Non-pigmented ciliary epithelial cell (primary cell): ENCODE results near the gene UTS2.

Experiments
- DNase-seq: peaks from one replicate; pipeline ENCODE4 v3.0.0-alpha.2; 2010; ENCODE audit warnings: low read depth

Gene UTS2, protein sequence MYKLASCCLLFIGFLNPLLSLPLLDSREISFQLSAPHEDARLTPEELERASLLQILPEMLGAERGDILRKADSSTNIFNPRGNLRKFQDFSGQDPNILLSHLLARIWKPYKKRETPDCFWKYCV

DNA sequence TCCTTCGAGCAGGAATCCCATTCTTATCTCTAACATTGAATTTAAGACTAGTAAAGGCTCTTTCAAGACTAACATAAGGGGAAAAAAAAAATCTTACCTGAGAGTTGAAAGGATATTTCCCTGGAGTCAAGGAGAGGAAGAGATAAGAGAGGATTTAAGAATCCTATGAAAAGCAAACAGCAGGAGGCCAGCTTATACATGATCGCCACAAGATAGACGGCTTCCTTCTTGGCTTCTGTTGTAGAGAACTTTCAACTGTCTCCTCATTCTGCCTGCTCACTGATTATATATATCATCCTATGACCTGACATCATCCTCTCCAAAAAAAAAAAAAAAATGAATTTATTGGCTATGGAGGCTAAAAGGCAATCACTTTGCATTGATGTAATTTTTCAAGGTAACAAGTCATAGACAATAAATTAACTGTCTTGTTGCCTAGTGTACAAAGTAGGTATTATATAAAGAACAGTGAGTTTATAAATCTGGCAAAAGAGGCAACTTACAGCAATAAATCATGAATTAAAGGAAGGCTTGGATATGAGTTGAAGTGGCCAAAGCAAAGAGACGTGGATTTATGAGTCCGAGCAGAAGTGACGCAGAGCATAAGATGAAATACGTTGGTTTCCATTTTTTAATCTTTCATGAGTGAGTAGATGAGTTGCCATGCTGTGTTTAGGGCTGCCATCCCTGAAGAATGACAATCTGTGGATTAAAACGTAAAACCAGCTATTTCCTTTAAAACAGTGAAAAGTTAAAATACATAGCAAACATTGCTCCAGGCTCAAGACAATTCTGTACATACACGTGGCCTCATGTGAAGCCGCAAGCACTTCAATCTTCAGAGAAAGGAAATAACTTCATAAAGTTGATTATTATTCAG is at the start of gene UTS2:
TSS of gene UTS2 (minus strand) at position 262 of the 880 bp plus-strand sequence. CDS start at position 200, 62 bp downstream.
- no peak for DNase-seq

DNA sequence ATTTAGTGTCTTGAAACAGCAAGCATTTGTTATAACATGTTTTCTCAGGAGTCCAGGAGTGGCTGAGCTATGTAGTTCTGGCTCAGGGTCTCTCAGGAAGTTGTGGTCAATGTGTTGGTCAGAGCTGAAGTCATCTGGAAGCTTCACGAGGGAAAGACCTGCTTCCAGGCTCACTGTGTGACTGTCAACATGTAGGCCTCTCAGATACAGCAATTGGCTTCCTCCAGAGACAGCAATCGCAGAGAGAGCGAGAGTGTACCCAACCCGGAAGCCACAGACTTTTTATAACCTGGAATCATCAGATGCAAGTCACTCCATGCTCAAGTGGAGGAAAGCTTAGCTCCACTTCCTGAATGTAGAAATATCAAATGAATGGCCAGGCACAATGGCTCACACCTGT is 46.9 kb upstream of the UTS2 start:
- DNase-seq: no peak

DNA sequence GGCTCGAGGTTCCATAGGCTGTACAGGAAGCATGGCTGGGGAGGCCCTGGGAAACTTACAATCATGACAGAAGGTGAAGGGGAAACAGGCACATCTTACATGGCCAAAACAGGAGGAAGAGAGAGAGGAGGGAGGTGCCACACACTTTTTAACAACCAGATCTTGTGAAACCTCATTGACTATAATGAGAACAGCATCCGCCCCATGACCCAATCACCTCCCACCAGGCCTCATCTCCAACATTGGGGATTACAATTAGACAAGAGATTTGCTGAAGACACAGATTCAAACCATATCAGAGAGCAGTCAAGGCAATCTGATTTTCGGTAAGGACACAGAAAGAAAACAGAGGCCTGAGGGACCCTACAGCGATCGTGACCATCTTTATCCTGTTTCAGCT is 46.1 kb upstream of the UTS2 start:
- DNase-seq: no peak

DNA sequence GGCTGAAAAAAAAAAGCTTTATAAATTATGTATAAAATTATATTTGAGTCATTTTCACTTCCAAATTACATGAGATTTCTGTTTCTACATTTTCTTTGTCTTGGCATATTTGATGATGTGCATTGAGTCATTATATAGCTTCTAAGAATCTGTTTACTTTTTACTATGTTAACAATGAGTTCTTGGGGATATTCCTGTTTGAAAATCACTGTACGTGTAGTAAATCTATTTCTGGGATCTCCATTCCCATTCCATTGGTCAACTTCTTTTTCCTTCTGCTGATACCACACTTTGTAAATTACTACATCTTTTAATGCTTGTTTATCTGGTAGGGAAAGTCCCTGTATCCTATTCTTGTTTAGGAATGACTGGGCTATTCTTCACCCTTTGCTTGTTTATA is 44.1 kb upstream of the UTS2 start:
- no peak for DNase-seq

DNA sequence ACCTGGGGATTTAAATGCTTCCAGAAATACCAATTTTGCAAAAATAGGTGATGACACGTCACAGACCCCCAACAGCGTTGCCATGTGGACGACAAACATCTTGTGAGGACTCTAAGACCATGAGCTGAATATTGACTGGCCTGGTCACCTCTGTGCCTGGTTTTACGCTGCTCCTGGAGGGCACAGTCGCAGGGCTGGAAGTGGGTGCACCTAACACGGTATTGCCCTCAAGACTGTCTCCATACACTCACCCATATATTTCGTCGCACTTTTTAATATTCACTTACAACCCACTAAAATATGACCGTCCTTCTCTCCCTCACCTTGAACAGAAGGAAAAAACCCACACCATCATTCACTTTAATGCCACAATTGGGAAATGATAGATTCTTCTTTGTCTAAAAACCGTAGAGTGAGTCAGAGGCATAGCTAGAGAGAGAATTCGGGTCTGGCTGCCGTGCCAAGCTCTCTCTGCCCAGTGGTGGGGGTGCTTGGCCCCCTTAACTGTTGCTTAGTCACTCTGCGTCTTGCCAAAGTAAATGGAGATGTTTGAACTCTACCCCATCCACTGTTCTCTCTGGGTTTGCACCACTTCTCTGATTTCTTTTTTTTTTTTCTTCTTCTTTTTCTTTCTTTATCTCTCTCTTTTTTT is 40.8 kb upstream of the UTS2 start:
- DNase-seq: no peak

DNA sequence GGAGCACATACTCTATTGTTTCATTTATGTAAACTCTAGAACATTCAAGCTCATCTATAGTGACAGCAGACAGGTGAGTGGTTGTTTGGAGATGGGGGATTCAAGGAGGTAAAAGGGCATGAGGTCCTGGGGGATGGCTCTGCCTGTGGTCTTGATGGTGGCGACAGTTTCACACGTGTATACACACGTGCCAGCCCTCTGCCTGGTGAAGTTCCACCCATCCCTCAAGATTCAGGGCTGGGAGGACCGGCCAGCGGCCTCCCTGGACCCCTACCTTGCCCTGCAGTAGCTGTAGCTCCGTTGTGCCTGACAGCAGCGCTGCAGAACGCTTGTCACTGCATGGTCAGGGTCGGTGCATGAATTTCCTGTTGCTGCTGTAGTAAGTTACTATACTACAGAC is 38.9 kb upstream of the UTS2 start:
- DNase-seq: no peak

DNA sequence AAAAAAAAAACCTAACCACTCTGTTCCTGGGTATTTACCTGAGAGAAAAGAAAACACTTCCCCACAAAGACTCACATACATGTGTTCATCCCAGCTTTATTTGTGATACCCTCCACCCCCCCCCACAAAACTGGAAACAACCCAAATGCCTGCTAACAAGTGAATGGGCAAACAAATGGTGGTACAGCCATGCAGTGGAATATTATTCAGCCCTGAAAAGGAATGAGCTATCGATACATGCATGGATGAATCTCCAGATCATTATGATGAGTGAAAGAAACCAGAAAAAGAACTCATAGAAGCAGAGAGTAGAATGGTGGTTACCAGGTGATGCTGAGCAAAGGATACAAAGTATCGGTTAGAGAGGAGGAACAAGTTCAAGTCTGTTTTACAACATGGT is 38.0 kb upstream of the UTS2 start:
- DNase-seq: no peak

DNA sequence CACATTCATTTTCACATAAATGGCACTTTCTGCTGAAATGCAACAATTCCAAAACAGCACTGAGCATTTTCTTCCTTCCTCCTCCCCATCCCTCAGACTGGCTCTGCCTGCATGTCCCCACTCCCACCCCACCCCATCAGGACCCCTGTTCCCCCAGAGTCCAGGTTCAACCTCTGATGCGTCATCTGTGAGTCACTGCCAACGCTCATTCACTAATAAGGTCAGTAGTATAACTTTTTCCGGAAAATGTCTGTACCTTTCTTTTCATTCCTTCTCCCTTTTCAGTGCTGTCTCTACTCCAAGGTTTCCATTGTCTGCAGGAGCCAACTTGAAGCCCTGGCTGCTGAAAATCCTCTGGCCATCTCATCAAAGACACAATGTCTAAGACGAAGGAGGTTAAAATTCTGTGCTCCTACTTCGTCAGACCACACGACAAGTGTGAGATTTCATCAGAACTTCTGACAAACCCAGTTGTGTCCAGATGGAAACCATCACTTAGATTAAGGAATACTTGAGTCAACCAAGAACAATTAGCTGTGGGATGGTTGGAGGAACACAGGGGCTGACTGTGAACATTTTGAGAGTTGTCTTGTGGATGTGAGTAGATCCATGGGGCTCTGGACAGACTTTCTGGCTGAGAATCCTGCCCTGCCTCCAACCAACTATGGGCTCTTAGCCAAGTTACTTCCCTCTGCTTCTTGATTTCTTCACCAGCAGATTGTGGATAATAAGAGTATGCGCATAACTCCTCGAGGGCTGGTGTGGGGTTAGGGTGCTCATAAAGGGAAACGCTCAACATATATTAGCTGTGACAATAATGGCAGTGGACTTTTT is 35.6 kb upstream of the UTS2 start:
- DNase-seq: no peak

DNA sequence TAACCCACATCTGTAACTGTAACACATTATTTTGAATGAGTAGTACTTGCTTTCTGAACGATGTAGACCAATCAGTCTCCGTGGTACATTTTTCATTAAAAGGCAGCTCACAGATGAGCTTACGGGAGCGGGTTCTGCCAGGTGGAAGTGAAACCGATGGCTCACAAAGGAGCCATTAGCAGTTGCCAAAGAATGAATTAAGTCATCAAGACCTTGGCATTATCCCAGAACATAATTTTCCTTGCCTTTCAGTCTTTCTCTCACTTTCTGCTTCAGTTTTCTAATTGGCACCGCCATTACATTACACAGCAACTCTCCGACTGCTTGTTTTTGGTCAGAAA is 33.5 kb upstream of the UTS2 start:
- no peak for DNase-seq

DNA sequence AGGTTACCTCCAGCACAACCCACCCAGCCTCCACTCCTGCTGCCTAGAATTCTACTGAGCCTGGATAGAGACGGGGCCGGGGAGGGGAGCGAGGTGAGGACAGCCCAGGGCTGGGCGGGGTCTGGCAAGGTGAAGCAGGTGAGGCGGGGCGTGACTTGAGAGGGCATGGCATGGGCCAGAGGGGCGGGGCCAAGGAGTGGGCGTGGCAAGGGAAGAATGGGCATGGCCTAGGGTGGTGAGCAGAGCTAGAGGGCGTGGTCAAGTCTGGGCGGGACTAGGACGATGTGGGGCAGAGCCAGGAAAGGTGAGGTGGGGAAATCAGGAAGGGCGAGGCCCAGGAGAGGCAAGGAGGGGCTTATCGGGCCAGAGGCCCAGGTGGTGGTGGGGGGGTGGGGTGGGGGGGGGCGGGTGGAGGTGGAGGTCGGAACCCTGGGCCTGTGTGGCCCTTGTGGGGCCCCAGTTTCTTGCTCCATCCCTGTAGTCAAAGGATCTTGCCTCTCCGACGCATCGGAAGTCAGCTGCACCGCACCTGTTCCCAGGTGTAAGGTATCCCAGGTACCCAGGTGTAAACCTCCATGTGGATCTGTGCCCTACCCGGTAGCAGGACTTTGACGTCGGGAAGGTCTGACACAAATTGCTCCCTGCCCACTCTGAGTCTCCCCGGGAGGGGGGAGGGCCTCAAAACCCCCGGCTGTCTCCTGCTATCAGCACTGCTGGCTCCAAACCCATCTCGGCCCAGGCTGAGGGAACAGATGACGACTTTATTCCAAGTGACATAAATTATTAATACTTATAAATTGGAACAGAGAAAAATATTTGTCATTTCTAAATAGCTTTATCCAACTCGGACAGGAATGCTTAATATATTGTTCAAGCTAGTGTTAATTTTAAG is 32.9 kb upstream of the UTS2 start:
- no peak for DNase-seq

DNA sequence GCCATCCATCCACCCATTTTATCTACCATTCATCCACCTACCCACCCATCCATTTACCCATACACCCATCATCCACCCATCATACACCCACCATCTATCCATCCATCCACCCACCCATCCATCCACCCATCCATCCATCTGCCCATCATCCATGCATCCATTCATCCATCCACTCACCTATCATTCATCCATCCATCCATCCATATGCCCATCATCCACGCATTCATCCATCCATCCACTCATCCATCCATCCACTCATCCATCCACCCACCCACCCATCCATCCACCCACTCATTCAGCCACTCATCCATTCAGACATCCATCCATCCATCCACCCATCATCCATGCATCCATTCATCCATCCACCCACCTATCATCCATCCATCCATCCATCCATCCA is 31.9 kb upstream of the UTS2 start:
- no peak for DNase-seq

DNA sequence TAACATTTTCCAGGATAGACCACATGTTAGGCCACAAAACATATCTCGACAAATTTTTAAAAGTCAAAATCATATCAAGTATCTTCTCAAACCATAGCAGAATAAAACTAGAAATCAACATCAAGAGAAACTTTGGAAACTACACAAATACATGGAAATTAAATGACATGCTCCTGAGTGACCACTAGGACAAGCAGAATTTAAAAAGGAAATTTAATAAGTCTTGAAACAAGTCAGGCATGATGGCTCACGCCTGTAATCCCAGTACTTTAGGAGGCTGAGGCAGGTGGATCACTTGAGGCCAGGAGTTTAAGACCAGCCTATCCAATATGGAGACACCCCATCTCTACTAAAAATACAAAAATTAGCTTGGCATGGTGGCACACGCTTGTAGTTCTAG is 26.4 kb upstream of the UTS2 start:
- DNase-seq: no peak

DNA sequence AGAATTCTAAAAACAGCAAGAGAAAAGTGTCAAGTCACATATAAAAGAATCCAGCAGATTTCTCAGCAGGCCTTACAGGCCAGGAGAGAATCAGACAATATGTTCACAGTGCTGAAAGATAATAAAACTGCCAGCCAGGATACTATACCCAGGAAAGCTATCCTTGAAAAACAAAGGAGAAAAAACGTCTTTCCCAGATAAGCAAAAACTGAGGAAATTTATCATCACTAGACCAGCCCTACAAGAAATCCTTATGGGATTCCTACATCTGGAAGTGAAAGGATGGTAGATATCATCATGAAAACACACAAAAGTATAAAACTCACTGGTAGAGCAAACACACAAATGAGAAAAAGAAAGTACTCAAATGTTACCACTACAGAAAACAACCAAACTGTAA is 25.2 kb upstream of the UTS2 start:
- DNase-seq: no peak

DNA sequence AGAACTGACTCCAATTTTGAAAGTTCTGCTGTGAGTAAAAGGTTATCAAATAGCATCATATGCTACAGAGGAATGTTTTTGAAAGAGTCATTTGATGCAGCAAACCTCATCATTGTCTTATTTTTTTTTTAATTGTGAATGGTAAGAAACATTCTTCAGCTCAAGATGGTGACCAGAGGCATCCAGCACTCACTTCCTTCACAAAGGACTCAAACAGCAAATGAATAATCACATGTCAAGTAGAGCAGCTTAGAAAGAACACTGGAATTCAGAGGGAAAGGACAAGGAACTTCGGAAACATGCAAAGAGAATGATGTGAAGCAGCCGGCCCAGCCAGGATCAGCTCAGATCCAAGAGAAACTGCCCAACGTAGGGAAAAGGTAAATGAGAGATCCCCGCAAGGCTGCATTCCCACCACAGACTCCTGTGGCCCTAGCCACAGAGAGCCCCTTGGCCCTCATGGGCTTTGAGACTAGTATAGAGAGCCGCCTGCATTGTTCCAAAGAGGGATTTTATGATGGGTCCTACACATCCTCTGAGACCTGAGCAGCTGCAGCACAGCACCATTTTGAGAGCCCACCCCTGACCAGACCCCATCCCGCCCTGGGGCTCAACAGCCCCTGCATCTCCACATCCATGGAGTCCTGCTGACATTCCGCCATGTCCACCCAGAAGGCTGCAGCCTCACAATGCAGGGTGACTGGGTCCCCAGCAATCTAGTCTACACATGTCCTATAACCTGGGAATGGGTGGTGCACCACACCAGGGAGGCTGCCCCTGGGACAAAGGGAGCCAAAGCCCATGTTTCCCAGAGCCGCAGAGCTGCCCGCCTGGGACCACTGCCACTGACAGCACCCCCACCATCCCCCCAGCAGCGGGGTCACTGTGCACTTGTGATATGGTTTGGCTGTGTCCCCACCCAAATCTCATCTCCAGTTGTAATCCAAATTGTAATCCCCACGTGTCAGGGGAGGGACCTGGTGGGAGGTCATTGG is 21.2 kb upstream of the UTS2 start:
- DNase-seq: no peak

DNA sequence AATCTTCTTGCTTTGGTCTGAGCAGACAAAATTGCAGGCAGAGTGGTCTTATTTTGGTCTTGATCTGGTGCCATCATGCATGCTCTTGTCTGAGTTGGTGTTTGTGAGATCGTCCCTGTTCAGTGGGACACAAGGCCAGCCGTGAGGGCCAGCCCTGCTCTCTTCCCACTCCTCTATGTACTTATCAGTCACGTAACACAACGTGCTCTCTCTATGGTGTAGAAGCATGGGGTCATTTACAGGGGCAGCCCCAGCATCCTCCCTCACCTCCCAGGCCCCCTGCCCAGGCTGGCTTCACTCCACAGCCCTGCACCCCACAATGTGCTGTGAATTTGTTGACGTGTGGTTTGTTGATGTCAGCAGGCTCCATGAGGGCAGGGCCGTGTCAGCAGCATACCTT is 18.3 kb upstream of the UTS2 start:
- no peak for DNase-seq

DNA sequence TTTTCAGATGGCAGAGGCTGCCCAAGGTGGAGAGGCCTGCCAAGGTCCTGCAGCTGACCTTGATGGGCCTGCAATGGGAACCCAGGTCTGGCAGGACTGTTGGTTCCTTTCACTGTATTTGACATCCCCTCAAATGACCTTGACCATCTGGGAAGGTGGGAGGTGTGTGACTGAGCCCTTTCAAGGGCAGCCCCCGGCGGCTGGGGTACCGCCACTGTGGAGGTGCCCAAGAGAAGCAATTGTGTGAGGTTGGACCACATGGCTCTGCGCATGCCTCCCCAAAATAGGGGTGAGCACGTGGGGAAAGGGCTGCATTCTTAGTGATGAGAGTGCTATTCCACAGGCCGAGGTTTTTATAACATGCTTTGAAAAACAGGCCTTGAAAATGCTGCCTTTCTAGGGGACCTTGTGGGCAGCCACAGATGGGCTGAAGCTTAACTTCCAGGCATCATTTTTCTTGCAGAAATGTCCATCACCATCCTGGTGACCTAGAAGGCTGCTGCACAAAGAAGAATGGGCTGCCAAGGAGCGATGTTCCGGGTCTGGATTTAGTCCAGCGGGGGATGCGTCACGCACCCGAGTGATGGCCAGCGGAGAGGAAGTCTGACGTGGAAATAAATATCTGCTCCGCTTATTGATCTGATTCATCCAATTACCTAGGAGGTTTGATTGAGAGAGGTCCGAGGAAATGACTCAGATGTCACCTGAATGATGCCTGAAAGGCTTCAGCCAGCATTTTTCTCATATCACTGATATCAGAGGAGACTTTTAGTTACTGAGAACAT is 16.5 kb upstream of the UTS2 start:
- no peak for DNase-seq

DNA sequence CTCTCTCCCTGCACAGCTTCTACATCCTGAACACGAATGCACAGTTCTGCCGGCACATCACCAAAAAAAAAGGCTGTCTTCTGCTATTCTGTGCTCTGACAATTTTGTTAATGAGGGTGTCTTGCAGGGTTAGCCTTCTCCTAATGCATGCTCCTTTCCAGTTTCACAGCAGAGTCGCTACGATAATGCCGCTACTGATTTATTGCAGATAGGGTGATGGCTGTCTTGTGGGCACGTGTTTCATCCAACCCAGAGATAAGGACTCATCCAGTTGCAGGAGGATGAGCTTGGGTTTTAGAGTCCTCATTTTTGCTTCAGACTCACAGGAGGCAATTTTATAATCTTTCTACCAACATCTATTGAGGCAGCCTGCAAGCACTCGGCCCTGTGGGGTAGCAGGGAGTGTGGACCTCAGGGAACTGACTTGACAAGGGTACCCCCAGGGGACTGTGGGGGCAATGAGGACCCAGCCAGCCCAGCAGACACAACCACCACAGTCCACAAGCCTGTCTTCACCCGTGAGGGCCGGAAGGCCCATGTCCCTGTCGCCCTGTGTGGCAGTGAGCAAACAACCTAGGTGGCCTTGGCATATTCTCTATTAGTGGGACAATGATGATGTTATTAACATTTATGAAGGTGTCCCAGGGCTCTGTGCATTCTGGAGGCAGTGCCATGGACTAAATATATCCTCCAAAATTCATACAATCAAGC is 15.4 kb upstream of the UTS2 start:
- DNase-seq: no peak

DNA sequence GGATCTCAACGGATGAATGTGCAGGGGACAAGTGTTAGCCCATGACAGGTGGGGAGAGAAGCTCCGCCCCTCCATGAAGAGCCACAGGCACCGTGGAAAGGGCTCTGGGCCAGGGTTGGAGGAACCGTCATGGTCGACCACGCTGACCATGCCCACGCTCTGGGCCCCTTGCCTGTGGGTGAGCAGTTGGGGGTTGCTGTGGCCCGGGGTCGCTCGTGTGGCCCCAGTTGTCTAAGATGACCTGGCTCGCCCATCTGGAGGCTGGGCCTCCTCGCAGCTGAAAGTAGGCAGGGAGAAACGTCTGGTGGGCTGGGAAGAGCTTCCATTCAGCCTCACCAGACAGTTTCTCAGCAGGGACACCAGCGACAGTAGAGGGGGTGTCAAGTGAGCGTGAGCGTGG is 13.1 kb upstream of the UTS2 start:
- DNase-seq: no peak

DNA sequence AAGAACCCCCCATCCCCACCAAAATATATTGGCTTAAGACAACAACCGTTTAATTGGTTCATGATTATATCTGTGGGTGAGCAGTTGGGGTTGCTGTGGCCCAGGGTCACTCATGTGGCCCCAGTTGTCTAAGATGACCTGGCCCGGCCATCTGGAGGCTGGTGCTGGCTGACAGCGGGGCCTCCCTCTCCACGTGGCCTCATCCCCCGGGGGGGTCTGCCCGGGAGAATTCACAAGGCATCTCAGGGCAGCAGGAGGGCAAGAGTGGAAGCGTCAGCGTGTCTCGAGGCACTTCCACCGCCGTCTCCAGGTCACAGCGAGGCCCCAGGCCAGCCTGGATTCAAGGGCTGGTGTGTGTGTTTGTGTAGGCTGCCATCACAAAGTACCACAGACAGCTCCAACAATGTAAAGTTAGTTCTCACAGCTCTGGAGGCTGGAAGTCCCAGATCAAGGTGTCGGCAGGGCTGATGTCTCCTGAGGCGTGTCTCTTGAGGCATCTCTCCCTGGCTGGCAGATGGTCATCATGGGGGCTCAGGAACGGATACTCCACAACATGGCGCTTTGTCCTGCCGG is 11.0 kb upstream of the UTS2 start:
- DNase-seq: no peak
